ENCODE data around the gene MGAT2. TPM values are rescaled to one million over a fixed set of nuclear protein-coding genes. Genes with fewer than 3 reads are reported as not detected.
"Not testable (repeated sequence)": the region's sequence is repeated elsewhere in the genome, so short reads cannot be mapped to it uniquely, and the experiment has no call there.

The MGAT2 gene
- total and polyA plus RNA-seq, 10 donors = 20.5 to 43.5 (median 36.9) TPM

DNA sequence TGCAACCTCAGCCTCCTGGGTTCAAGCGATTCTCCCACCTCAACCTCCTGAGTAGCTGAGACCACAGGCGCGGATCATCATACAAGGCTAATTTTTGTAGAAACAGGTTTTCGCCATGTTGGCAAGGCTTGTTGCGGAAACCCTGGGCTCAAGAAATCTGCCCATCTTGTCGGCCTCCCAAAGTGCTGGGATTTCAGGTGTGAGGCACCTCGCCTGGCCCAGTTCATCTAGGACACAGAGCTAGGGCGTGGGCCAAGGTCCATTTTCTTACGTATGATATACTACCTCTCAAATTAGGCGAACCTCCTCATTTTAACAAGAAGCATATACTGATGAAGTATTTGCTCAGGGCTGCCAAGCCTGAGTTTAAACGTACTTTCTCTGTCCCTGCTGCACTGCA lies 36.5 kb upstream of the MGAT2 start:
- Histone ChIP-seq H3K27me3 (replicated peaks in 1 of 7) (no peaks in the 10 kb centered on the region), H3K36me3 (peaks cover 0 to 39% (median 21%) of the 10 kb centered on the region in 6 donors), H3K27ac (peak overlapping the region in 3 of 8 donors; percentile 0 to 98 (median 98)), H3K4me1 (peaks cover 21 to 72% (median 46%) of the 10 kb centered on the region in 6 donors), H3K4me3 (peak overlapping the region in 7 of 8 donors; percentile 0 to 95 (median 85)), H3K9me3 (no peaks in the 10 kb centered on the region)
- no peak for DNase-seq
- WGBS, 5 donors = 71 to 84% (median 82%) methylated on average over 11 of the region's 11 CpGs
- TF ChIP-seq POLR2AphosphoS5 (IDR thresholded peaks at IDR 0.05) = no peak
- TF ChIP-seq POLR2A (IDR thresholded peaks at IDR 0.05) = no peak
- TF ChIP-seq, protein P1, sequence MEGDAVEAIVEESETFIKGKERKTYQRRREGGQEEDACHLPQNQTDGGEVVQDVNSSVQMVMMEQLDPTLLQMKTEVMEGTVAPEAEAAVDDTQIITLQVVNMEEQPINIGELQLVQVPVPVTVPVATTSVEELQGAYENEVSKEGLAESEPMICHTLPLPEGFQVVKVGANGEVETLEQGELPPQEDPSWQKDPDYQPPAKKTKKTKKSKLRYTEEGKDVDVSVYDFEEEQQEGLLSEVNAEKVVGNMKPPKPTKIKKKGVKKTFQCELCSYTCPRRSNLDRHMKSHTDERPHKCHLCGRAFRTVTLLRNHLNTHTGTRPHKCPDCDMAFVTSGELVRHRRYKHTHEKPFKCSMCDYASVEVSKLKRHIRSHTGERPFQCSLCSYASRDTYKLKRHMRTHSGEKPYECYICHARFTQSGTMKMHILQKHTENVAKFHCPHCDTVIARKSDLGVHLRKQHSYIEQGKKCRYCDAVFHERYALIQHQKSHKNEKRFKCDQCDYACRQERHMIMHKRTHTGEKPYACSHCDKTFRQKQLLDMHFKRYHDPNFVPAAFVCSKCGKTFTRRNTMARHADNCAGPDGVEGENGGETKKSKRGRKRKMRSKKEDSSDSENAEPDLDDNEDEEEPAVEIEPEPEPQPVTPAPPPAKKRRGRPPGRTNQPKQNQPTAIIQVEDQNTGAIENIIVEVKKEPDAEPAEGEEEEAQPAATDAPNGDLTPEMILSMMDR (IDR thresholded peaks at IDR 0.05 in 8 of 11, conservative IDR thresholded peaks at IDR 0.05 in 3 of 11) = no peak
- intact Hi-C loops (cut with DNase I; ENCODE audit: low total_unique reads) = no loop called here

DNA sequence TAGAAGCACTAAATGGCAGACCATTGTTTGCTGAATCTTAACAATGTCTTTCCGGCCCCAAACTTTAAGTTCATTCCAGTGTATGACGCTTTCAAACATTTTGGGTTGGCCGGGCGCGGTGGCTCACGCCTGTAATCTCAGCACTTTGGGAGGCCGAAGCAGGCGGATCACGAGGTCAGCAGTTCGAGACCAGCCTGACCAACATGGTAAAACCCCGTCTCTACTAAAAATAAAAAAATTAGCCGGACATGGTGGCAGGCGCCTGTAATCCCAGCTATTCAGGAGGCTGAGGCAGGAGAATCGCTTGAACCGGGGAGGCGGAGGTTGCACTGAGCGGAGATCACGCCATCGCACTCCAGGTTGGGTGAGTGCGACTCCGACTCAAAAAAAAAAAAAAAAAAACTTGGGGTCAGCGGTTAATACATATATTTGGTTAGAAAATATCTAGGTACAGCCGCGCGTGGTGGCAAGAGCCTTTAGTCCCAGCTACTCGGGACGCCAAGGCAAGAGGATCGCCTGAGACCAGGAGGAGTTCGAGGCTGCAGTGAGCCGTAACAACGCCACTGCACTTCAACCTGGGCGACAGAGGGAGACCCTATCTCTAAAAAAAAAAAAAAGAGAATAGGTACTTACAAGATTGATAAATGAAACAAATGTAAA lies 35.5 kb upstream of the MGAT2 start:
- peaks cover 0 to 39% (median 21%) of the 10 kb centered on the region in 6 donors for H3K36me3 ChIP-seq
- peak overlapping the region in 7 of 8 donors; percentile 91 to 98 (median 96) for H3K27ac ChIP-seq
- H3K27me3 ChIP-seq (replicated peaks in 1 of 7); H3K9me3 ChIP-seq; DNase-seq; intact Hi-C loops (cut with DNase I; ENCODE audit: low total_unique reads): not testable (repeated sequence)
- 10 to 19% (median 15%) methylated on average over 32 of the region's 32 CpGs for WGBS, 5 donors
- H3K4me3 ChIP-seq = peak overlapping the region; percentile 68 to 95 (median 86)
- peaks cover 21 to 64% (median 46%) of the 10 kb centered on the region in 6 donors for H3K4me1 ChIP-seq

DNA sequence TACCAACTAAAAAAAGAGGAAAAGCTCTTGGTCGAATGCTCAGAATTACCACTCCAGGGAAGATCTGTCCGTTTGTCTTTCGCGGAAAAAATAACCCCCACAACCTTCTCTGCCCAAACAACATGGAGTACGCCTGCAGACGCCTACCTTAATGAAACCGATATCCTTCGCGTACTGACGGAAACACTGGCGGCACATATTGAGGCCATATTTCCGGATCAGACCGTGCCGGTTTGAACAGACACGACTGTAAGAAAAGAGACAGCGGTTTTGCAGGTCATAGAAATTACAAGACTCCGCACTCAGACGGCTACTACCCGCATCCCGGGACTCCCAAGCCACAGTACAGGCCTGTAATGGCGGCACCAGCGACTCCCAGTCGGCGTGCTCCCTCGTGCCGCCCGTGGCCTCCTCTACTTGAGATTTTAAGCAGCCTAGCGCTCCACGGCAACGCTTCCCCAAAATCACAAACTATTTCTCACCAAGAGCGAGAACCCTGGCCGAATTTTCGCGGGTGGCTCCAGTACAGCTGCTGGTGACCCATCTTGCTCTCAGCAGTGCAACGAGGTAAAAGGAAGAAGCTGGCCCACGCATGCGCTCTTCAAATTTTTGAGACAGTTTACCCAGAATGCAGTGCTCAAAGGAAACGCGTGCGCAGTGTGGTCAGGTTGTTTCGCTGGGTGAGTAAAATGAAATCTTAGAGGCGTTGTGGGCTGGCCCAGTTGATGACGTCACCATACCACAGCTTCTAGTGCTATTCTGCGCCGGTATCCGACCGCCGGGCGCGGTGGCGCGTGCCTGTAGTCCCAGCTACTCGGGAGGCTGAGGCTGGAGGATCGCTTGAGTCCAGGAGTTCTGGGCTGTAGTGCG lies 34.6 kb upstream of the MGAT2 start, which contains the start of gene RPS29:
Gene RPS29 (minus strand): TSS at position 578 of the 870 bp plus-strand sequence. CDS start 34 bp downstream, at position 544.
- 0 to 1% (median 0%) methylated on average over 31 to 54 of the region's 55 CpGs for WGBS, 5 donors
- intact Hi-C loops (cut with DNase I; ENCODE audit: low total_unique reads) = no loop called here
- peak; percentile 94 to 99 (median 95) for TF ChIP-seq POLR2AphosphoS5 (IDR thresholded peaks at IDR 0.05)
- TF ChIP-seq, protein P1 (IDR thresholded peaks at IDR 0.05 in 8 of 11, conservative IDR thresholded peaks at IDR 0.05 in 3 of 11) = no peak
- peak in 2 of 3 donors; percentile 73 to 75 for TF ChIP-seq POLR2A (IDR thresholded peaks at IDR 0.05)
- Histone ChIP-seq H3K9me3 (no peaks in the 10 kb centered on the region), H3K4me3 (peak within 1 kb of the TSS; percentile 68 to 95 (median 86)), H3K27ac (peak within 1 kb of the TSS; percentile 91 to 98 (median 96)), H3K36me3 (peaks cover 0 to 39% (median 21%) of the 10 kb centered on the region in 6 donors), H3K27me3 (replicated peaks in 1 of 7) (no peaks in the 10 kb centered on the region), H3K4me1 (peaks cover 21 to 55% (median 44%) of the 10 kb centered on the region in 6 donors)
- DNase-seq = peak; percentile 98

DNA sequence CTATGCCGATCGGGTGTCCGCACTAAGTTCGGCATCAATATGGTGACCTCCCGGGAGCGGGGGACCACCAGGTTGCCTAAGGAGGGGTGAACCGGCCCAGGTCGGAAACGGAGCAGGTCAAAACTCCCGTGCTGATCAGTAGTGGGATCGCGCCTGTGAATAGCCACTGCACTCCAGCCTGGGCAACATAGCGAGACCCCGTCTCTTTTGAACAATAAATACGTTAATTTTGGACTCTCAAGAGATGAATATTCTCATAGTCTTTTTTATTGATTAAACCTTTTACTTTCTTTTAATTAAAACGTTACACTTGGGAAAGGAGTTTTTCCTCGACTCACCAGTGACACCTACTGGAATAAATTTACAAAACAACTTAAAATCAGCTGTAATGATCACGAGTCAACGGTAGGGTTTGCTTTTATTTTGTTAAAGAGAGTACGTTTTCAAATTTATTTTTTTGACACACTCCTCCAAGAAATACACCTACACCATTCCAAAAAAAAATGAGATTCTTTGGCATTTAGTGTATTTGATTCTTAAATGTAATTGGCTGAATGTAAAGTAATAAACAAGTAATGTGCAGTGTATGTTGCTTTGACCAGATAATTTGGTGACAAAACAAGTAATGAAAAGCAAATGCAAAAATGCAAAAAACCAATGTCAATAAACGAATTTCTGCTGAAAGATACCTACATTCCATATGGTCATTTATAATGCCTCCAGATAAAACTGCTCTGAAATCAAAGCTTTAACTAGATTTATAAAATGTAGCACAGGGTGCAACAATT lies 33.7 kb upstream of the MGAT2 start:
- WGBS, 5 donors = 1 to 5% (median 2%) methylated on average over 11 to 14 of the region's 21 CpGs
- peaks cover 0 to 31% (median 21%) of the 10 kb centered on the region in 6 donors for H3K36me3 ChIP-seq
- intact Hi-C loops (cut with DNase I; ENCODE audit: low total_unique reads) = no loop called here
- no peaks in the 10 kb centered on the region for H3K27me3 ChIP-seq (replicated peaks in 1 of 7)
- no peaks in the 10 kb centered on the region for H3K9me3 ChIP-seq
- H3K4me1 ChIP-seq = peaks cover 21 to 47% (median 41%) of the 10 kb centered on the region in 6 donors
- TF ChIP-seq POLR2A (IDR thresholded peaks at IDR 0.05) (no peak), POLR2AphosphoS5 (IDR thresholded peaks at IDR 0.05) (no peak)
- TF ChIP-seq, protein P1 (IDR thresholded peaks at IDR 0.05 in 8 of 11, conservative IDR thresholded peaks at IDR 0.05 in 3 of 11) = peak; percentile 64 to 90 (median 79)
- no peak for DNase-seq
- peak overlapping the region; percentile 91 to 98 (median 96) for H3K27ac ChIP-seq
- H3K4me3 ChIP-seq = peak overlapping the region; percentile 16 to 95 (median 82)

All from spleen (tissue), 11 donors.